Large intestine (tissue), 3 donors: ENCODE data around the gene PSMF1. TPM values are rescaled to one million over a fixed set of nuclear protein-coding genes. Genes with fewer than 3 reads are reported as not detected.

Experiments used
- DNase-seq, 2 donors: peaks; one replicate each; pipeline versions ENCODE4 v3.0.0 to v3.0.0-alpha.2; 2013
- H3K27ac ChIP-seq: one replicate; pipeline ENCODE4 v1.5.1; 2013; ENCODE audit warnings: low read length
- H3K27me3 ChIP-seq: 2 replicates; pipeline ENCODE4 v1.6.1; 2013; ENCODE audit warnings: low read length; ENCODE audit not compliant: control insufficient read depth, insufficient read depth
- H3K36me3 ChIP-seq: 2 replicates; pipeline ENCODE4 v1.6.1; 2013; ENCODE audit warnings: low read length; ENCODE audit not compliant: control insufficient read depth, insufficient read depth
- H3K4me1 ChIP-seq: one replicate; pipeline ENCODE4 v1.6.1; 2013; ENCODE audit warnings: low read length; ENCODE audit not compliant: control insufficient read depth, insufficient read depth
- H3K4me3 ChIP-seq: one replicate; pipeline ENCODE4 v1.5.1; 2013; ENCODE audit warnings: low read length
- H3K9me3 ChIP-seq: one replicate; pipeline ENCODE4 v1.6.1; 2013; ENCODE audit warnings: mild to moderate bottlenecking, low read depth, low read length, moderate library complexity; ENCODE audit not compliant: control insufficient read depth
- WGBS: methylation state at CpG from one replicate; pipeline ENCODE4 v1.1.5; 2013; ENCODE audit warnings: low lambda C conversion rate; ENCODE audit not compliant: insufficient coverage; 5-methylcytosine and 5-hydroxymethylcytosine counted together
- polyA plus RNA-seq: library from polyadenylated mRNA; unstranded; fragments of 120-200 nt; gene quantifications from one replicate; pipeline ENCODE4 v1.2.1, GENCODE V29; 2013

PSMF1 gene
- polyA plus RNA-seq, 1 donor, result 121 TPM

- H3K27ac ChIP-seq, result no peak overlapping the region
Measured at GRCh38 chr20:1121429-1121828, 3.0 kb downstream of the PSMF1 start.

GRCh38 chr20:1122388-1123315 is 4.2 kb downstream of the PSMF1 start:
- Histone ChIP-seq H3K4me3 (no peak overlapping the region), H3K36me3 (peaks cover 38% of the 10 kb centered on the region), H3K27ac (no peak overlapping the region), H3K9me3 (no peaks in the 10 kb centered on the region), H3K27me3 (no peaks in the 10 kb centered on the region), H3K4me1 (peaks cover 21% of the 10 kb centered on the region)
- 43% methylated on average over 2 of the region's 12 CpGs for WGBS
- peak; percentile 31 to 72 for DNase-seq

More at GRCh38 chr20:1121429-1121828, 3.0 kb downstream of the PSMF1 start:
- Histone ChIP-seq H3K36me3 (peaks cover 26% of the 10 kb centered on the region), H3K4me3 (no peak overlapping the region), H3K27me3 (no peaks in the 10 kb centered on the region), H3K4me1 (peaks cover 21% of the 10 kb centered on the region), H3K9me3 (no peaks in the 10 kb centered on the region)
- no CpG with 5 or more reads among the region's 1 CpG for WGBS
- no peak for DNase-seq

GRCh38 chr20:1123666-1124065 is 5.3 kb downstream of the PSMF1 start:
- H3K27me3 ChIP-seq, result no peaks in the 10 kb centered on the region
- no peaks in the 10 kb centered on the region for H3K9me3 ChIP-seq
- H3K27ac ChIP-seq, result no peak overlapping the region
- 100% methylated on average over 2 of the region's 3 CpGs for WGBS
- peaks cover 45% of the 10 kb centered on the region for H3K36me3 ChIP-seq
- H3K4me3 ChIP-seq, result no peak overlapping the region
- peaks cover 17% of the 10 kb centered on the region for H3K4me1 ChIP-seq
- no peak for DNase-seq

- Histone ChIP-seq H3K4me3 (no peak overlapping the region), H3K27ac (no peak overlapping the region), H3K9me3 (no peaks in the 10 kb centered on the region), H3K36me3 (peaks cover 49% of the 10 kb centered on the region), H3K27me3 (no peaks in the 10 kb centered on the region), H3K4me1 (peaks cover 15% of the 10 kb centered on the region)
- no peak for DNase-seq
- WGBS, result 88% methylated on average over 1 of the region's 3 CpGs
Measured at GRCh38 chr20:1124421-1124820, 6.0 kb downstream of the PSMF1 start.

GRCh38 chr20:1125277-1125676 is 6.9 kb downstream of the PSMF1 start:
- H3K4me1 ChIP-seq, result peaks cover 7% of the 10 kb centered on the region
- no peak overlapping the region for H3K27ac ChIP-seq
- peaks cover 56% of the 10 kb centered on the region for H3K36me3 ChIP-seq
- no peak overlapping the region for H3K4me3 ChIP-seq
- no CpG with 5 or more reads among the region's 7 CpGs for WGBS
- H3K27me3 ChIP-seq, result no peaks in the 10 kb centered on the region
- no peak for DNase-seq
- no peaks in the 10 kb centered on the region for H3K9me3 ChIP-seq

GRCh38 chr20:1127840-1128239 is 9.4 kb downstream of the PSMF1 start:
- no peak overlapping the region for H3K27ac ChIP-seq
- H3K4me1 ChIP-seq, result no peaks in the 10 kb centered on the region
- H3K4me3 ChIP-seq, result no peak overlapping the region
- DNase-seq, result no peak
- peaks cover 68% of the 10 kb centered on the region for H3K36me3 ChIP-seq
- WGBS, result no CpG with 5 or more reads among the region's 1 CpG
- H3K27me3 ChIP-seq, result no peaks in the 10 kb centered on the region
- H3K9me3 ChIP-seq, result no peaks in the 10 kb centered on the region

- Histone ChIP-seq H3K4me1 (no peaks in the 10 kb centered on the region), H3K4me3 (no peak overlapping the region), H3K36me3 (peaks cover 73% of the 10 kb centered on the region), H3K27me3 (no peaks in the 10 kb centered on the region), H3K27ac (no peak overlapping the region), H3K9me3 (no peaks in the 10 kb centered on the region)
- WGBS, result 100% methylated on average over 2 of the region's 4 CpGs
- DNase-seq, result no peak
Measured at GRCh38 chr20:1130058-1130694, 11.8 kb downstream of the PSMF1 start.

GRCh38 chr20:1130847-1131246 is 12.4 kb downstream of the PSMF1 start:
- no peak for DNase-seq
- no CpG with 5 or more reads among the region's 5 CpGs for WGBS
- H3K4me3 ChIP-seq, result no peak overlapping the region
- H3K36me3 ChIP-seq, result peaks cover 73% of the 10 kb centered on the region
- H3K9me3 ChIP-seq, result no peaks in the 10 kb centered on the region
- H3K27me3 ChIP-seq, result no peaks in the 10 kb centered on the region
- H3K4me1 ChIP-seq, result no peaks in the 10 kb centered on the region
- no peak overlapping the region for H3K27ac ChIP-seq

GRCh38 chr20:1131354-1131753 is 13.0 kb downstream of the PSMF1 start:
- WGBS, result 100% methylated on average over 1 of the region's 3 CpGs
- H3K27ac ChIP-seq, result no peak overlapping the region
- no peaks in the 10 kb centered on the region for H3K9me3 ChIP-seq
- no peak for DNase-seq
- H3K4me1 ChIP-seq, result no peaks in the 10 kb centered on the region
- no peaks in the 10 kb centered on the region for H3K27me3 ChIP-seq
- H3K36me3 ChIP-seq, result peaks cover 72% of the 10 kb centered on the region
- no peak overlapping the region for H3K4me3 ChIP-seq

- no peaks in the 10 kb centered on the region for H3K27me3 ChIP-seq
- no peaks in the 10 kb centered on the region for H3K4me1 ChIP-seq
- H3K9me3 ChIP-seq, result no peaks in the 10 kb centered on the region
- no peak for DNase-seq
- no CpG with 5 or more reads among the region's 2 CpGs for WGBS
- H3K4me3 ChIP-seq, result no peak overlapping the region
- no peak overlapping the region for H3K27ac ChIP-seq
- H3K36me3 ChIP-seq, result peaks cover 63% of the 10 kb centered on the region
Measured at GRCh38 chr20:1134355-1134754, 16.0 kb downstream of the PSMF1 start.
